HepG2 (cell line): ENCODE results near the gene TMEM121. TPM values are rescaled to one million over a fixed set of nuclear protein-coding genes. Genes with fewer than 3 reads are reported as not detected.
A peak's percentile ranks its signal among the peaks of the same experiment; 100 is the strongest.

Experiments used
- ATAC-seq: fragments of 200-7000 bp; cut with Tn5 transposase; 3 replicates; pipeline ENCODE4 v1.9.1; 2020; ENCODE audit warnings: mild to moderate bottlenecking, moderate library complexity
- BruUV-seq: library from RNA; stranded (reverse); fragments of 400-500 nt; replicated peaks from 2 replicates; lab custom pipeline; 2021; lab: Mats Ljungman, UMichigan
- CTCF ChIA-PET: fragments of 300-600 bp; formaldehyde crosslinking; extraction: SDS; loops from one replicate; lab custom pipeline; 2021; ENCODE audit warnings: low total read pairs, inconsistent platforms, low intra/inter-chr PET ratio; lab: Yijun Ruan, JAX
- POLR2A ChIA-PET: fragments of 350-600 bp; sonication (Branson Sonifier 250); formaldehyde crosslinking; loops from one replicate; lab custom pipeline; 2020; ENCODE audit warnings: antibody characterized with exemption, inconsistent platforms; lab: Yijun Ruan, JAX
- DNase-seq: peaks from one replicate; pipeline ENCODE4 v3.0.0-alpha.2; 2015; ENCODE audit warnings: low spot score
- FAIRE-seq: peaks from 3 replicates; lab custom pipeline; 2011; peaks lifted over from hg19 to GRCh38; lab: Jason Lieb, UNC
- H2AFZ ChIP-seq: one replicate; pipeline ENCODE4 v1.6.1; 2011; ENCODE audit warnings: low read length, inconsistent platforms
- H3K27ac ChIP-seq: fragments of 300-600 bp; 3 replicates; pipeline ENCODE4 v1.8.0; 2011; ENCODE audit warnings: mixed run types, mild to moderate bottlenecking, mixed read lengths, low read length, inconsistent platforms; ENCODE audit not compliant: insufficient read depth; ENCODE audit errors: extremely low read length
- H3K27me3 ChIP-seq, 2 experiments: fragments of 200-600 bp in 1 of 2; 2 replicates in 1 of 2; 3 replicates in 1 of 2; pipeline versions ENCODE4 v1.6.0 to v1.8.0; 2011; ENCODE audit warnings: low read length in 2 of 2, mild to moderate bottlenecking in 2 of 2, moderate library complexity in 2 of 2, inconsistent platforms in 1 of 2; ENCODE audit not compliant: insufficient read depth in 2 of 2, control insufficient read depth in 1 of 2
- H3K36me3 ChIP-seq, 2 experiments: fragments of 200-600 bp in 1 of 2; replicated peaks in 1 of 2; 2 replicates in 1 of 2; 3 replicates in 1 of 2; pipeline versions ENCODE4 v1.5.1 to v1.8.0; 2011; ENCODE audit warnings: low read length in 2 of 2, inconsistent platforms in 1 of 2; ENCODE audit not compliant: insufficient read depth in 2 of 2, control insufficient read depth in 1 of 2
- H3K4me1 ChIP-seq: 2 replicates; pipeline ENCODE4 v1.5.1; 2012; ENCODE audit warnings: low read length, inconsistent platforms; ENCODE audit not compliant: insufficient read depth
- H3K4me2 ChIP-seq: 2 replicates; pipeline ENCODE4 v1.6.0; 2011; ENCODE audit warnings: low read depth, low read length, inconsistent platforms
- H3K4me3 ChIP-seq, 3 experiments: fragments of 200-600 bp in 1 of 3; sonication (generic), shearing (Covaris generic) in 1 of 3; replicated peaks in 1 of 3; 2 replicates each; pipeline ENCODE4 v1.5.1; 2011 to 2016; ENCODE audit warnings: low read length in 3 of 3, inconsistent platforms in 2 of 3, low read depth in 2 of 3, mild to moderate bottlenecking in 2 of 3, control low read depth in 1 of 3, mixed read lengths in 1 of 3; ENCODE audit not compliant: insufficient read depth in 1 of 3
- H3K79me2 ChIP-seq: one replicate; pipeline ENCODE4 v1.6.1; 2011; ENCODE audit warnings: low read length, inconsistent platforms; ENCODE audit not compliant: insufficient read depth
- H3K9ac ChIP-seq: 2 replicates; pipeline ENCODE4 v1.6.0; 2011; ENCODE audit warnings: mild to moderate bottlenecking, low read depth, low read length, inconsistent platforms; ENCODE audit not compliant: insufficient read depth
- H3K9me3 ChIP-seq: 2 replicates; pipeline ENCODE4 v1.5.1; 2012; ENCODE audit warnings: mild to moderate bottlenecking, low read length
- H4K20me1 ChIP-seq: 2 replicates; pipeline ENCODE4 v1.6.0; 2011; ENCODE audit warnings: inconsistent platforms, mild to moderate bottlenecking, low read length, moderate library complexity; ENCODE audit not compliant: insufficient read depth
- BCL3 ChIP-seq: sonication (generic); formaldehyde crosslinking; IDR thresholded peaks from 2 replicates; pipeline ENCODE4 v1.5.1; 2020; ENCODE audit warnings: mild to moderate bottlenecking, missing genetic modification reagents, moderate library complexity
- BHLHE40 ChIP-seq: IDR thresholded peaks from 2 replicates; pipeline ENCODE4 v1.6.1; 2011; ENCODE audit warnings: low read length, improper control_type of control experiment
- FOXC1 ChIP-seq: sonication (generic); formaldehyde crosslinking; IDR thresholded peaks from 2 replicates; pipeline ENCODE4 v1.8.0; 2022; ENCODE audit warnings: mild to moderate bottlenecking, missing genetic modification reagents, borderline replicate concordance
- HOXA3 ChIP-seq: sonication (generic); formaldehyde crosslinking; IDR thresholded peaks from 2 replicates; pipeline ENCODE4 v1.5.0; 2020; ENCODE audit warnings: missing genetic modification reagents
- RFXANK ChIP-seq: IDR thresholded peaks from 2 replicates; pipeline ENCODE4 v1.6.1; 2016
- SAFB2 ChIP-seq: sonication (generic); formaldehyde crosslinking; IDR thresholded peaks from 2 replicates; pipeline ENCODE4 v1.5.1; 2020; ENCODE audit warnings: missing genetic modification reagents, low read depth, mild to moderate bottlenecking, borderline replicate concordance
- ZBTB33 ChIP-seq: sonication (generic); formaldehyde crosslinking; IDR thresholded peaks from 2 replicates; pipeline ENCODE4 v1.4.0; 2020; ENCODE audit warnings: missing genetic modification reagents
- ZNF18 ChIP-seq: sonication (generic); formaldehyde crosslinking; IDR thresholded peaks from 2 replicates; pipeline ENCODE4 v1.8.0; 2022; ENCODE audit warnings: mild to moderate bottlenecking, missing genetic modification reagents; ENCODE audit not compliant: insufficient replicate concordance
- ZNF263 ChIP-seq: sonication (generic); formaldehyde crosslinking; IDR thresholded peaks from 2 replicates; pipeline ENCODE4 v1.4.0; 2020; ENCODE audit warnings: missing genetic modification reagents
- ZNF510 ChIP-seq: sonication (generic); formaldehyde crosslinking; IDR thresholded peaks from 2 replicates; pipeline ENCODE4 v1.4.0; 2020; ENCODE audit warnings: low read depth, mild to moderate bottlenecking, missing genetic modification reagents
- ZNF598 ChIP-seq: sonication (generic); formaldehyde crosslinking; IDR thresholded peaks from 2 replicates; pipeline ENCODE4 v1.5.1; 2020; ENCODE audit warnings: mild to moderate bottlenecking, missing genetic modification reagents, borderline replicate concordance
- ZNF704 ChIP-seq: sonication (generic); formaldehyde crosslinking; IDR thresholded peaks from 2 replicates; pipeline ENCODE4 v1.8.1; 2023; ENCODE audit warnings: mild to moderate bottlenecking, inconsistent platforms, moderate library complexity, missing genetic modification reagents, borderline replicate concordance
- ZSCAN21 ChIP-seq: sonication (generic); formaldehyde crosslinking; IDR thresholded peaks from 2 replicates; pipeline ENCODE4 v1.8.0; 2022; ENCODE audit warnings: mild to moderate bottlenecking, missing genetic modification reagents, moderate library complexity, borderline replicate concordance
- WGBS: methylation state at CpG from one replicate; pipeline ENCODE4 v1.1.6; 2017; ENCODE audit warnings: low lambda C conversion rate; 5-methylcytosine and 5-hydroxymethylcytosine counted together
- in situ Hi-C: cut with HindIII; loops from 2 replicates; pipeline ENCODE4 v1.10.0; 2017; ENCODE audit warnings: low pct_unique_long_range_greater_than_20kb; ENCODE audit not compliant: extremely low pct_ligation_motif_present
- intact Hi-C: fragments of 100-400 bp; cut with micrococcal nuclease; formaldehyde crosslinking; loops from one replicate; pipeline ENCODE4 v1.10.0; 2022; ENCODE audit not compliant: unreplicated experiment
- polyA plus RNA-seq, 8 experiments: library from polyadenylated mRNA; depleted of rRNA in 3 of 8; stranded (reverse) in 7 of 8; unstranded in 1 of 8; fragments of >200 nt; fragmentation: Illumina TruSeq in 4 of 8; extraction: Trizol in 4 of 8; gene quantifications; 2 replicates each; pipeline versions ENCODE4 v1.2.1 to v1.2.3, GENCODE V29; 2011 to 2016; ENCODE audit warnings: low read depth in 4 of 8, missing spikeins in 1 of 8, mixed read lengths in 1 of 8; ENCODE audit not compliant: insufficient read depth in 1 of 8
- total RNA-seq, 5 experiments: library from RNA; depleted of rRNA; stranded (reverse); fragments of >200 nt; fragmentation: Illumina TruSeq; extraction: Trizol; gene quantifications; 2 replicates each; pipeline ENCODE4 v1.2.3, GENCODE V29; 2016; ENCODE audit warnings: low read depth in 1 of 5

The TMEM121 gene
- total and polyA plus RNA-seq, 2 of the 13 experiments (the other 11 are each of a cell fraction or from before 2014, with no cell fraction given): 6.6 to 19.0 TPM

- TF ChIP-seq ZNF18 (CRISPR knock-in tag) (no peak), BHLHE40 (no peak)
Measured at GRCh38 chr14:105480199-105480746, 46.1 kb upstream of the TMEM121 start (continued).

GRCh38 chr14:105480807-105481801 is 45.3 kb upstream of the TMEM121 start:
- intact Hi-C loops: loop anchor here (2.0 kb wide), 1 partner anchor 48 kb away; no protein-coding TSS in a partner anchor
- Histone ChIP-seq H3K79me2 (no peaks in the 10 kb centered on the region), H2AFZ (no peak overlapping the region), H3K27me3 (peaks cover 2 to 32% of the 10 kb centered on the region in 2 experiments; a peak in 4 of 5 replicates), H3K9ac (peak overlapping the region; percentile 99), H3K4me3 (peak overlapping the region; percentile 53 to 82 (median 61)), H4K20me1 (no peaks in the 10 kb centered on the region), H3K4me2 (peak overlapping the region; percentile 100), H3K9me3 (no peaks in the 10 kb centered on the region), H3K4me1 (peaks cover 67% of the 10 kb centered on the region), H3K27ac (peak overlapping the region; percentile 83), H3K36me3 (no peaks in the 10 kb centered on the region)
- no TSS peak for BruUV-seq
- DNase-seq: peak; percentile 67
- ChIA-PET CTCF (interaction anchor here (1.3 to 2.5 kb wide), 4 partner anchors 9 to 52 kb away, joined by 4 to 15 read pairs (median 6); partner anchors contain the start of genes TEDC1 and TMEM121), POLR2A (interaction anchor here (1.0 to 2.4 kb wide), 5 partner anchors 9 to 180 kb away, joined by 3 to 10 read pairs (median 7); partner anchors contain the start of genes BRF1 and TEX22)
- WGBS: 7% methylated on average over 12 of the region's 35 CpGs
- peak; percentile 72 for FAIRE-seq
- in situ Hi-C loops: no loop called here
- peak; percentile 38 for ATAC-seq
- TF ChIP-seq ZBTB33 (CRISPR knock-in tag) (peak; percentile 84), ZNF263 (CRISPR knock-in tag) (no peak), SAFB2 (CRISPR knock-in tag) (peak; percentile 35; the same call in 1 of the 2 replicates), ZSCAN21 (CRISPR knock-in tag) (peak; percentile 9; the same call in 1 of the 2 replicates), HOXA3 (CRISPR knock-in tag) (peak; percentile 56; the same call in 1 of the 2 replicates), FOXC1 (no peak), BCL3 (CRISPR knock-in tag) (no peak), BHLHE40 (0 out of 2 replicates have a peak, but pooled peaks have one; percentile 14), ZNF510 (CRISPR knock-in tag) (no peak), ZNF704 (CRISPR knock-in tag) (0 out of 2 replicates have a peak, but pooled peaks have one; percentile 57), ZNF598 (CRISPR knock-in tag) (0 out of 2 replicates have a peak, but pooled peaks have one; percentile 53), RFXANK (CRISPR knock-in tag) (no peak)
